Hepatocyte (in vitro differentiated cells): ENCODE measurements around the gene PLOD2.

Experiments
- CTCF ChIP-seq: fragments of 200-600 bp; sonication (generic); IDR thresholded peaks from 2 replicates; pipeline ENCODE4 v1.5.1; 2016; ENCODE audit warnings: antibody characterized with exemption, mild to moderate bottlenecking; ENCODE audit not compliant: poor library complexity
- EZH2 ChIP-seq: fragments of 200-600 bp; sonication (generic); IDR thresholded peaks from 2 replicates; pipeline ENCODE4 v1.6.1; 2016; ENCODE audit warnings: antibody characterized with exemption, mild to moderate bottlenecking, borderline replicate concordance
- EZH2phosphoT487 ChIP-seq: fragments of 200-600 bp; sonication (generic); IDR thresholded peaks from one replicate; pipeline ENCODE4 v1.6.1; 2018; ENCODE audit warnings: antibody characterized with exemption, mild to moderate bottlenecking, low read depth, moderate library complexity; ENCODE audit not compliant: unreplicated experiment, severe bottlenecking

DNA sequence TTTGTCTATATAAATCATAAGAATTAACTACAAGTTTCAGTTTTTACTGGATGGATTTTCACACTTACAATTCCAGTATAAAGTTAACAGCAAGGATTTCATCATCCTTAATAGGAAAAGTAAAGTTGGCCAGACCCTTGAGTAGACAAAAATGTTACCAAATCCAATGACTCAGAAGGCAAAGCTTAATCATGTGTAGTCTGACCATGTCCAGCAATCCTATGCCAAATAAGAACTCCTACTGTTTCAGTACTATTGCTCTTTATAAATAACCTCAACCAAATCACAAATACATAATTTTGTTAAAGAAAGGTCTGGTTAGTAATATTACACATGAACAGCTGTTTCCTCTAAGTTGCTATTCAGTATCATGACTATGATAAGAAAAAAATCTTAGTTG, 35.0 kb downstream of the PLOD2 start:
- TF ChIP-seq EZH2 (no peak), CTCF (no peak), EZH2phosphoT487 (no peak)
